Liver (tissue), 9 donors: Measurements from ENCODE around the gene MARCKS. TPM values are rescaled to one million over a fixed set of nuclear protein-coding genes. Genes with fewer than 3 reads are reported as not detected.
A peak's percentile ranks its signal among the peaks of the same experiment; 100 is the strongest.

Experiments
- DNase-seq: peaks from one replicate; pipeline ENCODE4 v3.0.0-alpha.2; 2017; ENCODE audit warnings: low spot score
- H3K27ac ChIP-seq, 2 donors: one replicate each; pipeline ENCODE4 v1.7.0; 2013; ENCODE audit warnings: inconsistent platforms in 2 of 2, low read length in 2 of 2, control low read depth in 1 of 2, low read depth in 1 of 2, mild to moderate bottlenecking in 1 of 2
- H3K27me3 ChIP-seq, 4 donors: one replicate each; pipeline versions ENCODE4 v1.6.1 to v1.7.0; 2013; ENCODE audit warnings: low read length in 3 of 4, inconsistent platforms in 1 of 4, mild to moderate bottlenecking in 1 of 4, moderate library complexity in 1 of 4; ENCODE audit not compliant: control insufficient read depth in 4 of 4, insufficient read depth in 4 of 4
- H3K36me3 ChIP-seq, 4 donors: one replicate each; pipeline versions ENCODE4 v1.6.1 to v1.7.0; 2013; ENCODE audit warnings: low read length in 3 of 4, mild to moderate bottlenecking in 3 of 4, low read depth in 1 of 4, moderate library complexity in 1 of 4; ENCODE audit not compliant: control insufficient read depth in 4 of 4, insufficient read depth in 3 of 4
- H3K4me1 ChIP-seq, 4 donors: one replicate each; pipeline versions ENCODE4 v1.6.1 to v1.7.0; 2013; ENCODE audit warnings: low read length in 3 of 4, mild to moderate bottlenecking in 3 of 4, moderate library complexity in 1 of 4; ENCODE audit not compliant: control insufficient read depth in 4 of 4, insufficient read depth in 4 of 4
- H3K4me3 ChIP-seq, 3 donors: one replicate each; pipeline versions ENCODE4 v1.6.1 to v1.7.0; 2013; ENCODE audit warnings: low read length in 3 of 3, control low read depth in 1 of 3, low read depth in 1 of 3, mild to moderate bottlenecking in 1 of 3
- H3K9ac ChIP-seq, 2 donors: one replicate each; pipeline ENCODE4 v1.7.0; 2013; ENCODE audit warnings: low read length in 2 of 2, mild to moderate bottlenecking in 2 of 2, moderate library complexity in 2 of 2, control low read depth in 1 of 2, low read depth in 1 of 2
- H3K9me3 ChIP-seq, 4 donors: one replicate each; pipeline versions ENCODE4 v1.6.1 to v1.7.0; 2013; ENCODE audit warnings: low read length in 3 of 4; ENCODE audit not compliant: control insufficient read depth in 4 of 4
- EGR1 ChIP-seq, 2 donors: IDR thresholded peaks; 2 replicates each; pipeline ENCODE4 v1.6.1; 2016 to 2018; ENCODE audit warnings: antibody characterized with exemption in 2 of 2, low read depth in 2 of 2
- FOXA1 ChIP-seq: IDR thresholded peaks from 2 replicates; pipeline ENCODE4 v1.6.1; 2016; ENCODE audit warnings: antibody characterized with exemption
- FOXA2 ChIP-seq: IDR thresholded peaks from 2 replicates; pipeline ENCODE4 v1.6.1; 2016; ENCODE audit warnings: antibody characterized with exemption
- GABPA ChIP-seq, 2 donors: IDR thresholded peaks in 1 of 2; conservative IDR thresholded peaks in 1 of 2; 2 replicates each; pipeline ENCODE4 v1.6.1; 2016; ENCODE audit warnings: antibody characterized with exemption in 2 of 2, mild to moderate bottlenecking in 1 of 2, moderate library complexity in 1 of 2
- HNF4A ChIP-seq, 2 donors: conservative IDR thresholded peaks; 2 replicates each; pipeline ENCODE4 v1.6.1; 2016; ENCODE audit warnings: antibody characterized with exemption in 2 of 2, mild to moderate bottlenecking in 2 of 2
- HNF4G ChIP-seq: IDR thresholded peaks from 2 replicates; pipeline ENCODE4 v1.6.1; 2016; ENCODE audit warnings: antibody characterized with exemption
- JUND ChIP-seq, 2 donors: IDR thresholded peaks; 2 replicates each; pipeline ENCODE4 v1.6.1; 2016; ENCODE audit warnings: antibody characterized with exemption in 2 of 2
- NR2F2 ChIP-seq: IDR thresholded peaks from 2 replicates; pipeline ENCODE4 v1.6.1; 2016; ENCODE audit warnings: antibody characterized with exemption
- RAD21 ChIP-seq, 2 donors: IDR thresholded peaks; 2 replicates each; pipeline ENCODE4 v1.6.1; 2016; ENCODE audit warnings: antibody characterized with exemption in 2 of 2, mild to moderate bottlenecking in 2 of 2
- RXRA ChIP-seq, 2 donors: IDR thresholded peaks; 2 replicates each; pipeline ENCODE4 v1.6.1; 2017 to 2018; ENCODE audit warnings: antibody characterized with exemption in 2 of 2, mild to moderate bottlenecking in 1 of 2
- SP1 ChIP-seq: IDR thresholded peaks from 2 replicates; pipeline ENCODE4 v1.6.1; 2018; ENCODE audit warnings: antibody characterized with exemption, mild to moderate bottlenecking
- TAF1 ChIP-seq: conservative IDR thresholded peaks from 2 replicates; pipeline ENCODE4 v1.6.1; 2016; ENCODE audit warnings: antibody characterized with exemption, mild to moderate bottlenecking
- YY1 ChIP-seq: IDR thresholded peaks from 2 replicates; pipeline ENCODE4 v1.6.1; 2016; ENCODE audit warnings: antibody characterized with exemption, mild to moderate bottlenecking
- WGBS: extraction: QIAGEN DNeasy Blood & Tissue Kit; methylation state at CpG from one replicate; pipeline ENCODE4 v1.1.7; 2013; 5-methylcytosine and 5-hydroxymethylcytosine counted together
- polyA plus RNA-seq, 2 donors: library from polyadenylated mRNA; stranded (reverse) in 1 of 2; unstranded in 1 of 2; fragments of 200-250 nt in 1 of 2; fragments of >200 nt in 1 of 2; fragmentation: Nextera tagmentation in 1 of 2; extraction: Ambion mirVana in 1 of 2; gene quantifications; one replicate each; pipeline versions ENCODE4 v1.2.1 to v1.2.3, GENCODE V29; 2013 to 2015
- total RNA-seq, 2 donors: library from RNA; depleted of rRNA; stranded (reverse); fragments of >200 nt; gene quantifications; one replicate each; pipeline ENCODE4 v1.2.3, GENCODE V29; 2014
- TF ChIP-seq, protein P1 (sequence below): IDR thresholded peaks from 2 replicates; pipeline ENCODE4 v1.6.1; 2016; ENCODE audit warnings: antibody characterized with exemption
- TF ChIP-seq, protein P2 (sequence below): IDR thresholded peaks from 2 replicates; pipeline ENCODE4 v1.6.1; 2016; ENCODE audit warnings: antibody characterized with exemption, mild to moderate bottlenecking
- TF ChIP-seq, protein P3 (sequence below): IDR thresholded peaks from 2 replicates; pipeline ENCODE4 v1.6.1; 2016; ENCODE audit warnings: antibody characterized with exemption
- TF ChIP-seq, protein P4 (sequence below): IDR thresholded peaks from 2 replicates; pipeline ENCODE4 v1.6.1; 2016; ENCODE audit warnings: antibody characterized with exemption
- TF ChIP-seq, protein P5 (sequence below): fragments of 150-350 bp; IDR thresholded peaks from 2 replicates; pipeline ENCODE4 v1.5.1; 2017; ENCODE audit warnings: improper control_type of control experiment, low read depth, low read length; ENCODE audit not compliant: missing input control
- donor health status: healthy.
- donor health status: healthy.
- donor health status: healthy.
- donor health status: healthy.
- donor health status: healthy.

The MARCKS gene
- total and polyA plus RNA-seq, 4 donors = 3.6 to 31.6 (median 5.9) TPM

DNA sequence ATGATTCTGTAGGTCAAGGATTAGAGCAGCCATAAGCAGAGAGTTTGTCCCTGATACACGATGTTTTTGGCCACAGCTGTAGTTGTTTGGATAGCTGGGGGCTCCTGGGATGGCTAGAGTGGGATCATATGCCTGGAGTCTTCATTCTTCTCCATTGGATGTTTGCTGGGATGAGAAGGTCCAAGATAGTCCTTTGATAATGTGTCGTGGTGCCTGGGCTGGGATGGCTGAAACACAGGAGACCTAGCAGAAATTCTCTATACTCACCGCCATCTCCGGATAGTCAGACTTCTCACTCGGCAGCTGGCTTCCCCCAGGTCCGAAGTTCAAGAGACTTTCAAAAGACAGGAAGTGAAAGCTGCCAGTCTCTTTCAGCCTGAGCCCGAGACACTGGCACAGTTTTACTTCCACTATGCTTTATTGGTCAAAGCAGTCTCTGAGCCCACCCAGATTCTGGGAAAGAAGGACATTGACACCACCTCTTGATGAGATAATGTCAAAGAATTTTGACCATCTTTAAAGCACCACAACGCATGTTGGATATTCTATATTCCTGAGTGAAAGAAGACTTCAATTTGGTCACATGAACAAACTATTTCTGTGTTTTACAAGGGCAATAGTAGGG lies 16.0 kb downstream of the MARCKS start:
- WGBS = 7% methylated on average over 8 of the region's 8 CpGs
- Histone ChIP-seq H3K4me1 (peaks cover 0 to 8% (median under 1%) of the 10 kb centered on the region in 4 donors), H3K27me3 (no peaks in the 10 kb centered on the region), H3K27ac (peak overlapping the region in 1 of 2 donors; percentile 71), H3K9me3 (no peaks in the 10 kb centered on the region), H3K9ac (peak overlapping the region; percentile 56 to 83), H3K4me3 (peak overlapping the region; percentile 51 to 91 (median 89)), H3K36me3 (peaks cover 0 to 5% (median 0%) of the 10 kb centered on the region in 4 donors)
- TF ChIP-seq HNF4A (conservative IDR thresholded peaks at IDR 0.05) (peak; percentile 94 to 95), SP1 (peak; percentile 87), HNF4G (peak; percentile 87), RAD21 (IDR thresholded peaks at IDR 0.05) (peak; percentile 36 to 57), RXRA (IDR thresholded peaks at IDR 0.05) (peak; percentile 56 to 72), FOXA1 (no peak), YY1 (peak; percentile 91), GABPA (IDR thresholded peaks at IDR 0.05 in 1 of 2, conservative IDR thresholded peaks at IDR 0.05 in 1 of 2) (peak; percentile 25 to 79), JUND (IDR thresholded peaks at IDR 0.05) (peak; percentile 60 to 80), NR2F2 (peak; percentile 14), FOXA2 (no peak), TAF1 (peak; percentile 94), EGR1 (IDR thresholded peaks at IDR 0.05; ENCODE audit: low read depth in 2 of 2) (peak; percentile 41 to 46)
- TF ChIP-seq, protein P1, sequence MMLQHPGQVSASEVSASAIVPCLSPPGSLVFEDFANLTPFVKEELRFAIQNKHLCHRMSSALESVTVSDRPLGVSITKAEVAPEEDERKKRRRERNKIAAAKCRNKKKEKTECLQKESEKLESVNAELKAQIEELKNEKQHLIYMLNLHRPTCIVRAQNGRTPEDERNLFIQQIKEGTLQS = peak; percentile 54
- TF ChIP-seq, protein P2, sequence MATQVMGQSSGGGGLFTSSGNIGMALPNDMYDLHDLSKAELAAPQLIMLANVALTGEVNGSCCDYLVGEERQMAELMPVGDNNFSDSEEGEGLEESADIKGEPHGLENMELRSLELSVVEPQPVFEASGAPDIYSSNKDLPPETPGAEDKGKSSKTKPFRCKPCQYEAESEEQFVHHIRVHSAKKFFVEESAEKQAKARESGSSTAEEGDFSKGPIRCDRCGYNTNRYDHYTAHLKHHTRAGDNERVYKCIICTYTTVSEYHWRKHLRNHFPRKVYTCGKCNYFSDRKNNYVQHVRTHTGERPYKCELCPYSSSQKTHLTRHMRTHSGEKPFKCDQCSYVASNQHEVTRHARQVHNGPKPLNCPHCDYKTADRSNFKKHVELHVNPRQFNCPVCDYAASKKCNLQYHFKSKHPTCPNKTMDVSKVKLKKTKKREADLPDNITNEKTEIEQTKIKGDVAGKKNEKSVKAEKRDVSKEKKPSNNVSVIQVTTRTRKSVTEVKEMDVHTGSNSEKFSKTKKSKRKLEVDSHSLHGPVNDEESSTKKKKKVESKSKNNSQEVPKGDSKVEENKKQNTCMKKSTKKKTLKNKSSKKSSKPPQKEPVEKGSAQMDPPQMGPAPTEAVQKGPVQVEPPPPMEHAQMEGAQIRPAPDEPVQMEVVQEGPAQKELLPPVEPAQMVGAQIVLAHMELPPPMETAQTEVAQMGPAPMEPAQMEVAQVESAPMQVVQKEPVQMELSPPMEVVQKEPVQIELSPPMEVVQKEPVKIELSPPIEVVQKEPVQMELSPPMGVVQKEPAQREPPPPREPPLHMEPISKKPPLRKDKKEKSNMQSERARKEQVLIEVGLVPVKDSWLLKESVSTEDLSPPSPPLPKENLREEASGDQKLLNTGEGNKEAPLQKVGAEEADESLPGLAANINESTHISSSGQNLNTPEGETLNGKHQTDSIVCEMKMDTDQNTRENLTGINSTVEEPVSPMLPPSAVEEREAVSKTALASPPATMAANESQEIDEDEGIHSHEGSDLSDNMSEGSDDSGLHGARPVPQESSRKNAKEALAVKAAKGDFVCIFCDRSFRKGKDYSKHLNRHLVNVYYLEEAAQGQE = peak; percentile 53
- TF ChIP-seq, protein P3, sequence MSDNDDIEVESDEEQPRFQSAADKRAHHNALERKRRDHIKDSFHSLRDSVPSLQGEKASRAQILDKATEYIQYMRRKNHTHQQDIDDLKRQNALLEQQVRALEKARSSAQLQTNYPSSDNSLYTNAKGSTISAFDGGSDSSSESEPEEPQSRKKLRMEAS = peak; percentile 60
- TF ChIP-seq, protein P4, sequence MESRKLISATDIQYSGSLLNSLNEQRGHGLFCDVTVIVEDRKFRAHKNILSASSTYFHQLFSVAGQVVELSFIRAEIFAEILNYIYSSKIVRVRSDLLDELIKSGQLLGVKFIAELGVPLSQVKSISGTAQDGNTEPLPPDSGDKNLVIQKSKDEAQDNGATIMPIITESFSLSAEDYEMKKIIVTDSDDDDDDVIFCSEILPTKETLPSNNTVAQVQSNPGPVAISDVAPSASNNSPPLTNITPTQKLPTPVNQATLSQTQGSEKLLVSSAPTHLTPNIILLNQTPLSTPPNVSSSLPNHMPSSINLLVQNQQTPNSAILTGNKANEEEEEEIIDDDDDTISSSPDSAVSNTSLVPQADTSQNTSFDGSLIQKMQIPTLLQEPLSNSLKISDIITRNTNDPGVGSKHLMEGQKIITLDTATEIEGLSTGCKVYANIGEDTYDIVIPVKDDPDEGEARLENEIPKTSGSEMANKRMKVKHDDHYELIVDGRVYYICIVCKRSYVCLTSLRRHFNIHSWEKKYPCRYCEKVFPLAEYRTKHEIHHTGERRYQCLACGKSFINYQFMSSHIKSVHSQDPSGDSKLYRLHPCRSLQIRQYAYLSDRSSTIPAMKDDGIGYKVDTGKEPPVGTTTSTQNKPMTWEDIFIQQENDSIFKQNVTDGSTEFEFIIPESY = peak; percentile 44
- TF ChIP-seq, protein P5, sequence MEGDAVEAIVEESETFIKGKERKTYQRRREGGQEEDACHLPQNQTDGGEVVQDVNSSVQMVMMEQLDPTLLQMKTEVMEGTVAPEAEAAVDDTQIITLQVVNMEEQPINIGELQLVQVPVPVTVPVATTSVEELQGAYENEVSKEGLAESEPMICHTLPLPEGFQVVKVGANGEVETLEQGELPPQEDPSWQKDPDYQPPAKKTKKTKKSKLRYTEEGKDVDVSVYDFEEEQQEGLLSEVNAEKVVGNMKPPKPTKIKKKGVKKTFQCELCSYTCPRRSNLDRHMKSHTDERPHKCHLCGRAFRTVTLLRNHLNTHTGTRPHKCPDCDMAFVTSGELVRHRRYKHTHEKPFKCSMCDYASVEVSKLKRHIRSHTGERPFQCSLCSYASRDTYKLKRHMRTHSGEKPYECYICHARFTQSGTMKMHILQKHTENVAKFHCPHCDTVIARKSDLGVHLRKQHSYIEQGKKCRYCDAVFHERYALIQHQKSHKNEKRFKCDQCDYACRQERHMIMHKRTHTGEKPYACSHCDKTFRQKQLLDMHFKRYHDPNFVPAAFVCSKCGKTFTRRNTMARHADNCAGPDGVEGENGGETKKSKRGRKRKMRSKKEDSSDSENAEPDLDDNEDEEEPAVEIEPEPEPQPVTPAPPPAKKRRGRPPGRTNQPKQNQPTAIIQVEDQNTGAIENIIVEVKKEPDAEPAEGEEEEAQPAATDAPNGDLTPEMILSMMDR = no peak
- DNase-seq = peak; percentile 51
